Measurements from ENCODE around the gene ADRM1.
A peak's percentile ranks its signal among the peaks of the same experiment; 100 is the strongest.

ADRM1 gene

GRCh38 chr20:62313021-62313420 is 10.2 kb downstream of the ADRM1 start:
- no peak for DNase-seq

- DNase-seq: no peak
Measured at GRCh38 chr20:62313460-62314338, 10.9 kb downstream of the ADRM1 start.

GRCh38 chr20:62314339-62314638 is 11.5 kb downstream of the ADRM1 start:
- DNase-seq: no peak

- no peak for DNase-seq
Measured at GRCh38 chr20:62314711-62315302, 12.0 kb downstream of the ADRM1 start.

- DNase-seq: no peak
Measured at GRCh38 chr20:62315773-62316172, 13.0 kb downstream of the ADRM1 start.

GRCh38 chr20:62316331-62317166 is 13.8 kb downstream of the ADRM1 start:
- no peak for DNase-seq

- no peak for DNase-seq
Measured at GRCh38 chr20:62317167-62317655, 14.4 kb downstream of the ADRM1 start.

- no peak for DNase-seq
Measured at GRCh38 chr20:62318400-62319345, 15.9 kb downstream of the ADRM1 start.

- DNase-seq: no peak
Measured at GRCh38 chr20:62319346-62319909, 16.6 kb downstream of the ADRM1 start.

GRCh38 chr20:62320581-62321354 is 18.0 kb downstream of the ADRM1 start:
- DNase-seq: no peak

- DNase-seq: peak; percentile 38
Measured at GRCh38 chr20:62321521-62321948, 18.7 kb downstream of the ADRM1 start.

GRCh38 chr20:62321975-62322374 is 19.2 kb downstream of the ADRM1 start:
- DNase-seq: no peak

GRCh38 chr20:62322492-62323041 is 19.8 kb downstream of the ADRM1 start:
- no peak for DNase-seq

- DNase-seq: no peak
Measured at GRCh38 chr20:62323146-62323979, 20.6 kb downstream of the ADRM1 start.

- no peak for DNase-seq
Measured at GRCh38 chr20:62323980-62324906, 21.4 kb downstream of the ADRM1 start.

- DNase-seq: no peak
Measured at GRCh38 chr20:62325172-62325905, 22.5 kb downstream of the ADRM1 start.

- DNase-seq: no peak
Measured at GRCh38 chr20:62326559-62326958, 23.8 kb downstream of the ADRM1 start.

All from NK-92 treated with Interleukin-12 subunit alpha and Interleukin-12 subunit beta, amount 100 ng/mL, for 24 hours (cell line).